Stimulated activated CD8-positive, alpha-beta memory T cell treated with anti-CD3 and anti-CD28 coated beads, Interleukin-12 subunit alpha, Interleukin-12 subunit beta, amount 100 ng/mL, for 1 hour (primary cell): ENCODE data around the gene TMC1.
"Not testable (repeated sequence)": the region's sequence is repeated elsewhere in the genome, so short reads cannot be mapped to it uniquely, and the experiment has no call there.

Source experiments
- DNase-seq: peaks from one replicate; pipeline ENCODE4 v3.0.0-alpha.2; 2020; ENCODE audit warnings: low read depth

TMC1 gene

GRCh38 chr9:72772661-72773060 lies 251.3 kb downstream of the TMC1 start:
- DNase-seq, result no peak

DNA sequence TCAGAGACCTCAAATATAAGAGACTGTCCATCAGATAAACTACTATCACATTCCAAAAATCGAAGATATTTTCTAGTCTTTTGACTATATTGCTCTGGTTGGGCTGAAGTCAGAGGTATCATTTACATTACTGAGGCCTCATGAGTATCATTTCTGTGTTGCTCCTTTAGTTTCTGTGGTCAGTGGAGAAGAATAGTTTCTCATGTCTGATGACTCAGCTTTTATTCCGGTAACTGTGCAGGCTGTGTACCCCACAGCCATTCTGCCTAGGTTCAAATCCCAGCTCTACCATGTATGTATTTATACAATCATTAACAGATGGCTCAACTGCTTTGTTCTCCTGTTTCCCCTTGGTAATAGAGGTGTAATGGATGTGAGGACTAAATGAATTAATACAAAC lies 252.2 kb downstream of the TMC1 start:
- no peak for DNase-seq

DNA sequence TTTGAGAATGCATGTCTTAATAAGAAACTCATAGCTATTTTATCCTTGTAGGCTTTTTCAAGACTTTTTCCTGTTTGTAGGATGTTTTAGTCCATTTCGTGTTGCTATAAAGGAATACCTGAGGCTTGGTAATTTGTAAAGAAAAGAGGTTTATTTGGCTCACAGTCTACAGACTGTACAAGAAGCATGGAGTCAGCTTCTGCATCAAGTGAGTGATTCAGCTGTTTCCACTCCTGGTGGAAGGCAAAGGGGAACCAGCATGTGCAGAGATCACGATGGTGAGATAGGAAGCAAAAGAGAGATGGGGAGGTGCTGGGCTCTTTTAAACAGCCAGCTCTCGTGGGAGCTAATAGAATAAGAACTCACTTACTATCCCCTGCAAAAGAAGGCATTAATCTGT lies 254.2 kb downstream of the TMC1 start:
- no peak for DNase-seq

- DNase-seq, result no peak
Observed at GRCh38 chr9:72779614-72780013, 258.2 kb downstream of the TMC1 start.

DNA sequence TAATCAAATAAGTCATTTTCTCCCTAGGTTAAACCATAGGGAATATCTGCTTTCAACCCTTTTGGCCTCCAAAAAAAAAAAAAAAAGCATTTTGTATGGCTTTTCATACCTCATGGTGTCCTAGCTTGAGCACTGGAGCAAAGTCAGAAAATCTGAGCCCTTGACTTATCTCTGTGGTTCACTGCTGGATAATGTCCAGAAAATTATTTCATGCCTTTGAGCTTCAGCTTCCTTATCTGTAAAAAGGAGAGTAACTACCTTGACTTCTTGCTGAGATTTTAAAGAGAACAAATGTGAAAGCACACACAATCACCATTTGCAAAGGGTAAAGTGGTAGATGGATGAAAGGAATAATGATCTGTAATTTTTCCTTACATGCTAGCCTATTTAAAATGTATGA lies 265.5 kb downstream of the TMC1 start:
- DNase-seq, result no peak

DNA sequence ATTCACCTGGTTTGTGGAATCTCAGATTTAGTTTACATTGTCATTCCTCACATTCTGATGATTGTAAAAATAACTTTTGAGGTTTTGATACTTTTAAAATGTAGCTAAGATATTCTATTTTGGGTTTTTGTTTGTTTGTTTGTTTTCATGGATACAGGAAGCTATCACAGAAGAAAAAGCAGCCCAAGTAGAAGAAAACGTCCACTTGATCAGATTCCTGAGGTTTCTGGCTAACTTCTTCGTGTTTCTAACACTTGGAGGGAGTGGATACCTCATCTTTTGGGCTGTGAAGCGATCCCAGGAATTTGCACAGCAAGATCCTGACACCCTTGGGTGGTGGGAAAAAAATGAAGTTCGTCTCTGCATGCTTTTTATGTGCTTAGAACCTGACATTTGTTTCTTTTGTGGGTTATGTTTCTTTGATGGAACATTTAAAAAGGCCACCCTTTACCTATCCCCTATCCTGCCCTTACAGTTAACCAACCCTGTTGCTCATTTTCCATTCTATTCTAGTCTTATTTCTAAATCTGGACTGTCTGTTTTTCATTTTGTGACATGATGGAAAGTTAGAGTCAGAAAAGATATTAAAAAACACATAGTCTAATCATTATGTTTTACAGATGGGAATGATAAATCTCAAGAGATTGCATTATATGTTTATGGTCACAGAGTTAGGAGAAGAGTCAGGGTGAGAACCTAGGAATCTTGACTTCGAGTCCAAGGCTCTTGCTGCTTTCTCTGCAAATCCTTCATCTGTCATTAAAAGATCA lies 267.7 kb downstream of the TMC1 start:
- DNase-seq, result no peak

DNA sequence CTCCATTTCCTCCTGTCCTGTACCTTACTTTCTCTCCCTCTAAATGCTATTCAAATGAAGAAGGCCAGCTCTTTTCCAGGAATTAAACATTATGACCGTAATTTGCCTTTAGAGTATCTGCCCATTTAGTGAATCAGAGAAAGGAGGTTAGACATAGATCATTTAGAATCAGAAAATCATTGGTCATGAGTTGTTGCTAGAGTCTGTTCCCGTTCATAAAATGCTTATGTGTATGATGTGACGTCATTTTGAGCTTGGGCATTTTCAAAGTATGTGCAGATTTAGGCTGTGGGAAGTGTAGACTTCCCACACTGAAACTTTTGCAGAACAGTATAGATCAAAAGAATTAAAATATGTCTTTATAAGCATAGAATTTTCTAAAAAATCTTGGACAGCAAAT lies 268.5 kb downstream of the TMC1 start:
- DNase-seq, result no peak

DNA sequence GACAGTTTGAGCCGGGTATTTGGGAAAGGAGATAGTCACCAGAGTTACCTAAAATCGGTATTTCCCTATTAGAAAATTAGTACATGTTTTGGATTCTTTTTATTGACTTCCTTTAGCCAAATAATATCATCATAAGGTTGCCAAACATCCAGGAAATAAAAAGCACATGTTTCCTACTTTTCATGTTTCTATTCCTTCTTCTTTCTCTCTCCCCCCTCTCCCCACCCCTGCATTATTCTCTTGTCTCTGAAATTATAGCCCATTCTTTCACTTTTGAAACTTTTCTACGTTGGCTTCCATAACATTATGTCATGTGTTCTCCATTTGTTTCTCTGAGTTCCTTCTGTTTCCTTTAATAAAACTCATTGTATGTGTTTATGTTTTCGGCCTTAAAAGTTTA lies 269.6 kb downstream of the TMC1 start:
- no peak for DNase-seq

DNA sequence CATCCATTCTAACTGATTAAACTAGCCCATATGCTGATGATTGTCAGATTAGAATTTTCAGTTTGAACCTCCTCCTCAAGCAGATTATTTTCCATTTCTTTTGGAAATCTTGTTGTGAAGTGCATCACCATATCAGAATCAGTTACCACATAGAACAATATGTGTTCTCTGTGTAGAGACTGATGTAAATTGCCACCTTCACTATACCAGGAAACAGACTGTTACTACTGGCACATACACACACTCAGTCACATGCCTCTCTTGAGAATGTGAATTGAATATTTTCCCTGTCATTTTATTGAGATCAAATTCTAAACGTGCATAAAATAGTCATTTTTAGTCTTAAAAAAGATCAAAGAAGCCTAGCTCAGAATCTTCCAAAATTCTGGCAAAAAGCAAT lies 270.0 kb downstream of the TMC1 start:
- DNase-seq, result no peak

- DNase-seq, result no peak
Observed at GRCh38 chr9:72794946-72795345, 273.5 kb downstream of the TMC1 start.

DNA sequence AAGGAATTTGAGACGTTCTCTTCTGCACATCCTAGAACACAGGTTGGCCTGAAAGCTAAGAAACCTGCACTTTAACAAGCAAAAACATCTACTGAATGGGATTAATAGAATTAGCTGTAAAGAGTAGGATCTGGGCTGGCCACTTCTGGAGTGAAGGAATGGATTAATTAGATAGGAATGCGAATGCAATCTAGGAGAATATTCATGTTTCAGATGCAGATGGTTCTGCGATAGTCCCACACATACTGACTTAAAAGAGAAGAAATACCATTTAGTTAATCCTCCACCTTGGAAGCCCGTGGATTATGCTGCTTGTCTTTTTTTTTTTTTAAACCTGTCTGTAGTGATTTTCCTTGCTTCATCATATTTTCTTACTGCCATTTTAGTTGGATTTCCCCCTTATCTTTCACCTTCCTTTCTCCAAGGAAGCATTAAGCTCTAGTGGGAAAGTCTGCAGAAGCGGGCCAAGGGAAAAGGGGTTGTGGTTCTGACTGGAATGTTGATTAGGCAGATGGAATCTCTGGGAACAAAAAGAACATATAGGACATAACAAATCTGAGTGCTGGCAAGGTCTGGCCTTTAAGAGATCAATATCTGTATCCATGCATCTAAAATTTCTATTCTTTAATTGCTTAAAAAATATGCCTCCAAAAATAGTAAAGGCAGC lies 279.1 kb downstream of the TMC1 start:
- no peak for DNase-seq

DNA sequence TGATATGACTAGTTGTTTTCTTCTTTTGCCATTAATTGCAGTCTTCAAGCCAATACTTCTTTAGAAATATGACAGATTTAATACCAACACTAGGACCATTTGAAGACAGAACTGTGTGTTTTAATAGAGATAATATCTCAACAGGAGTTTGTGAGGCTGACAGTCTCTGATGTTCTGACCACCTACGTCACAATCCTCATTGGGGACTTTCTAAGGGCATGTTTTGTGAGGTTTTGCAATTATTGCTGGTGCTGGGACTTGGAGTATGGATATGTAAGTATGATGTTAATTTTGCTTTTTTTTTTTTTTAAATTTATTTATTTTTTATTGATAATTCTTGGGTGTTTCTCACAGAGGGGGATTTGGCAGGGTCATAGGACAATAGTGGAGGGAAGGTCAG lies 283.8 kb downstream of the TMC1 start:
- DNase-seq, result no peak

GRCh38 chr9:72806313-72806809 lies 285.0 kb downstream of the TMC1 start:
- DNase-seq, result not testable (repeated sequence)

GRCh38 chr9:72807765-72808445 lies 286.5 kb downstream of the TMC1 start:
- DNase-seq, result no peak

GRCh38 chr9:72808446-72808768 lies 287.0 kb downstream of the TMC1 start:
- DNase-seq, result no peak

DNA sequence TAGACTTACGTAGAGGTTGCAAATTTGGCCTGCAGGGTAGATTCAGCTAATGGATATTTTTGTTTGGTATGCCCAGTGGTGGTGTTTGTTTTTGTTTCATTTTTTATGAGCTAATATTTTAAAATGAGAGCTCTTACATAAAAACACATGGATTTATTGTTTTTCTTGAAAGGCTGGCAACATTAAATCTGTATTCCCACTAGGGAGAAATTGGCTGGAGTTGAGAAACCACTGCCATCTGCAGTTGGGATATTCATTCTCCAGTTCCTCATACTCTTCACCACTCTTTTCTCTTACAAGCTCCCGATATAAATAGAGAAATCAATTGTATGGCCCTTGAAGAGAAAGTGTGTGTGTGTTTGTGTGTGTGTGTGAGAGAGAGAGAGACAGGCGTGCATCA lies 288.2 kb downstream of the TMC1 start:
- no peak for DNase-seq

DNA sequence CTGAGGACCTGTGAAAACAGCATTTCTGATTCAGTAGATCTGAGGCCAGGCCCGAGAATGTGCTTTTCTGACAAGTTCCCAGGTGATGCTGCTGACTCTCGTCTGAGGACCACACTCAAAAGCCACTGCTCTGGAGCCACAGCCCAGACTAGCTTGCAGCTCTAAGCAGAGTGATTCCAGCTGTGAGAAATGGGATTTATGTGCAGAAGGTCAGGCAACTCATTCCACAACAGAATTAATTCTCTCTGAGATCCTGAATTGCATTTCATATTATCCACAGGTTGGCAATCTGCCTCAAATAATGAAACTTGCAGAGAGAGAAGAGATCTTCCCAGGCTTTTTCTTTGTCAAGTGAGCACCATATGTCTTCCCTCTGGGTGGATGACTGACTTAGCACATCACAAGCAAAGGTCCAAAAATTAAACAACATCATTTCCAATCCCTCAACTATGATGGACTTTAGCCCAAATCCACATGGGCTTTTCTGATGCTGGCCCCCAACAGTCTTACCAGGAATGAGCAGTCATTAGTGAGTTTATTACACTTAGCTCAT lies 291.2 kb downstream of the TMC1 start:
- DNase-seq, result no peak

- DNase-seq, result no peak
Observed at GRCh38 chr9:72813544-72813943, 292.1 kb downstream of the TMC1 start.

DNA sequence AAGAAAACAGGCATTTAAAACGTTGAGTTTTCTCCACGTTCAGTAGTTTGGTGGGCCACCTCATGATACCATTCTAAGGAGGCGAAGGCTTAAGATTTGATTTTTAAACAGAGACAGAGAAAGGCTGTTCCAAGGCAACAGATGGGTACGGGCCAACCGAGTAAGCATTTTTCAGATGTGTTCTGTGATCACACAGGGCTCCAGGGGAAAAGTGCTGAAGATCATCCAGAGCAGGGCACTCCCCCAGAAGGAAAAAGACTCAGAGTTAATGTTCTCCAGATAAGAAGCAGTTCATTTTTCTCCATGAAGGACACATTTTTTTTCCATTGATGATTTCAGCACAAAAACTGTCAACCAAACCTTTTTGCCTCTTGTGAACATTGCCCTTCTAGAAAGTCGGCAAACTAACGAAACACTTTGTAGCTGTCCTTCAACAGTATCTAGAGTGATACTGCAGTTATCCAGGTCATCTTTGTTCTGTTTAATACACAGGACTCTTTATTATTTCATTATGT lies 292.7 kb downstream of the TMC1 start:
- no peak for DNase-seq

- DNase-seq, result no peak
Observed at GRCh38 chr9:72816666-72817065, 295.3 kb downstream of the TMC1 start.

- DNase-seq, result no peak
Observed at GRCh38 chr9:72817413-72817812, 296.0 kb downstream of the TMC1 start.

DNA sequence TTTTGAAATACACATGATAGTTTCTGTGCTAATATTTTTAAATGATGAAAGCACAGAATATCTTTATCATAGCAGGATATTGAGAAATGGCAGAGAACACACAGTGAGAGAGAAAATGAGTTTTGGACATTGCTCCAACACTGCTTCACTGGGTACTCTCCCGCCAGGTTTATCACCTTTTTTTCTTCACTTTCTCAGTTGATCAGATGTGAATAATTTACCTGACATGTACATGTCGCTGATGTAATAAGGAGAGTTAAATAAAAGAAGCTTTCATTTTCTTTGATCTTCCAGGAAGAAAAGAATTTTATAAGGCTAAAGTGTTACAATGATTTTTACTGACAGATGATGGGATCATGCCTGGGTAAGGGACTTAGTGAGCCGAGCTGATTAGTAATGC lies 297.0 kb downstream of the TMC1 start:
- no peak for DNase-seq

DNA sequence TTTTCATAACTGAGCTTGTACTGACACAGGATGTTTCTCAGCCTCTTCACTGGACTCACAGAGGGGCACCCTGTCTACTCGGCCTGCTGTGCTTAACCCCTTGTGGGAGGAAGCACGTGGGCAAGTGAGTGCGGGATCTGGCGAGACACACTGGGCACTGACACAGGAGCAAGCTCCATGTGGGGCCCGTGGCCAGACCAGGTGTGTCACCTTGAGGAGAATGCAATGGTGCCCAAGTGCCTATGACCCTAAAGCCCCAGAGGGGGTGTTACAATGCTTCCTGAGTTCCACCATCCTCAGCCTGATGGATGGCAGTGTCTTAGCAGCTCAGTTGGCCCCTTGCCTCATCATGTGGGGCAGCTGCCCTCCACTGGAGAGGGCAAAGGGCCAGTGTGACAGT lies 302.6 kb downstream of the TMC1 start:
- DNase-seq, result no peak
